HG03095 (cell line): ENCODE results near the gene PNPLA2.

Experiments used
- ATAC-seq: cut with Tn5 transposase; IDR thresholded peaks from one replicate; pipeline ENCODE4 v1.9.1; 2021; ENCODE audit warnings: moderate library complexity; ENCODE audit not compliant: unreplicated experiment

The PNPLA2 gene

DNA sequence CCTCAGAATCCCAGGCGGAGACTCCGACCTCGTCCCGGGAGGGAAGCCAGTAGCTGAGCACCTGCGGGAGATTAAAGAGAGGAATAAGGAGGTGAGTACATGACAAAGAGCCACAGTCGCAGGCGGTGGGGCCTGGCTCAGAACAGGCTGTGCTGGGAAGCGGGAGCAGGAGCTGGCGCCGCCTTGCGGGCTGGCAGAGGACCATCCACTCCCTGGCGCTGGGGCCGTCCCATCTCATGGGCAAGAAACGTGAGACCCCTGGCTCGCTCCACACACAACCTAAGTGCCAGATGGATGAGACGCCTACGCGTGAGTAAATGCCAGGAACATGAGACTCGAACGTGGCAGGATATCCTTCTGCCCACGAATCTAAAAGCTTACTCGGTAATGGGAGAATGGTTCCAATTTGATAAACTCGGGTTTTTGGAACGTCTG lies 35.1 kb upstream of the PNPLA2 start:
- ATAC-seq: no peak

DNA sequence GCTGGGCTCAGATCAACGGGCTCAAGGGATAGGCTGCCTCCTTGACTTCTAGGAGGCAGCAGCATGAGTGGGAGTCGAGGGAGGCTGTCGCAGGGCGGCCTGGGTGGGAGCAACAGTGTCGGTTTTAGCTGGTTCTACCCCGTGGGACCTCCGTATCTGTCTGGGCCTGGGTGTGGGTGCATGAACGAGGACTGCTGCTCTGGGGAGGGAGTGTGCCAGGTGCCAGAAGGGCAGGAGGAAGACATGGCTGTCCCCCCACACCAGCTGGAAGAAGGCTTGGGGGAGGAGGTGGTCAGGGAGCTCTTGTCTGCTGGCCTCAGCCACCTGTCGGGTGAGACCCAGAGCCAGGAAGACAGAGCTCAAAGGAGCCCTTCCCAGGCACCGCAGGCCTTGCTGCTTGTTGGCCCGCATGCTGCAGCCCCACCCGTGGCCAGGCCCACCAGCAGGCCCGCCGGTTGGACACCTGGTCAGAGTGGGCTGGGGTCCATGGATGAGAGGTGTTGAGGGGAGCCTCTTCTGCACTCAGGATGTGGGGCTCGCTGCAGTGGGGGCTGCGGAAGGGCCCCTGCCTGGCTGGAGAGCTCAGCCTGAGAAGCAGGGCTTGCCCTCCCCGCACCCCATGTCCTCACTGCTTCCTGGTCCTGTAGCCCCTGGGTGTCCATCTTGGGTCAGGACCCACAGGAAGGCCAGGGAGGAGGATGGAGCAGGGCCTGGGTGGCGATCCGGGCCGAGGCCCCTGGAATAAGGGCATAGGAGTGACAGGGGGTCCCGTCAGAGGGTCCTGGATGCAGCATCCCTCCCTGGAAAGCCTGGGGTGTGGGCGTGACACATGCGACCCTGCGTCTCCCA lies 32.3 kb upstream of the PNPLA2 start:
- ATAC-seq: no peak

- no peak for ATAC-seq
Observed at GRCh38 chr11:787084-787675, 31.5 kb upstream of the PNPLA2 start.

- ATAC-seq: no peak
Observed at GRCh38 chr11:788009-788640, 30.6 kb upstream of the PNPLA2 start.

DNA sequence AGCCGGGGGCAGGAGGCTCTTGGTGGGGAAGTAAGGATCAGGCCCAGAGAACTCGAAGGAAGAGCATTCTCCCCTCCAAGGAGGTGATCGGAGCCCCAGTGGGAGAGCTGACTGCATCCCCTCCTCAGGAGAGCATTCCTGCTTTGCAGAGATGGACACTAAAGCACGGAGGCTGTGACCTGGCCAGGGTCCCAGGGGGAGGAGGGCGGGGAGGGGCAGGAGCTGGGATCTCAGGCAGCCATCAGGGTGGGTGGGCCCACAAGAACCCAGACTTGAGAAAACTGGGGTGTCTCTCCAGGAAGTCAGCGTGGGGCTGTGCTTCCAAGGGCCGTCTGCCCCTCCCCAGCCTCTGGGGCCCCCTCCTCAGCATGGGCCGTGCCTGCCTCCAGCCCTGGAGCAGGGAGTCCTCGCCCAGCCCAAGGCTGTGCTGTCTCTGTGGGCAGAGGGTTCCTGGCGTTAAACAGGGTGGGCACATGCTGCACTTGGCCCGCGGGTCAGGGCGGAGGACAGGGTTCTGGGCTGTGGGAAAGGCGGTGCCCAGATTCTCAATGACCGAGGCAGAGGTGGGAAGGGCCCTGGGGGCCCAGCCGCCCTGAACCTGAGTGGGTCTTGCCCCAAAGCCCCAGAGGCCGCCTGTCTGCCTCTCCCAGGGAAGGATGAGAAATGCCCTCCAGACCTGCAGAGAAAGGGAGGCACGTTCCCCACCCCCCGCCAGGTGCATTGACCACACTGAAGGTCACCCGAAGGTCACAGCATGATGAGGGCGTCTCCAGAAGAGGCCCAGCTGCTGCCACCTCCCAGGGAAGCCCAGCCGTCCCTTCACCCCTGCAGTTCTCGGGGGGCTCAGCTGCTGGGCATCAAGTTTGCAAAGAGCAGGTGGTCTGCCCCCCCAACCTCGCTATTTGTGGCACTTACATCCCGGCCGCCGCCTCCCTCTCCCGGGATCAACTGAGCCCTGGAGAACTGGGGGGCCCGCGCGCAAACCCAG lies 29.5 kb upstream of the PNPLA2 start:
- ATAC-seq: no peak

- ATAC-seq: no peak
Observed at GRCh38 chr11:789943-790342, 28.8 kb upstream of the PNPLA2 start, which contains the start of gene CEND1. Gene CEND1 (minus strand): TSS chr11:790090. CDS start chr11:788576, 1,514 bp downstream.

DNA sequence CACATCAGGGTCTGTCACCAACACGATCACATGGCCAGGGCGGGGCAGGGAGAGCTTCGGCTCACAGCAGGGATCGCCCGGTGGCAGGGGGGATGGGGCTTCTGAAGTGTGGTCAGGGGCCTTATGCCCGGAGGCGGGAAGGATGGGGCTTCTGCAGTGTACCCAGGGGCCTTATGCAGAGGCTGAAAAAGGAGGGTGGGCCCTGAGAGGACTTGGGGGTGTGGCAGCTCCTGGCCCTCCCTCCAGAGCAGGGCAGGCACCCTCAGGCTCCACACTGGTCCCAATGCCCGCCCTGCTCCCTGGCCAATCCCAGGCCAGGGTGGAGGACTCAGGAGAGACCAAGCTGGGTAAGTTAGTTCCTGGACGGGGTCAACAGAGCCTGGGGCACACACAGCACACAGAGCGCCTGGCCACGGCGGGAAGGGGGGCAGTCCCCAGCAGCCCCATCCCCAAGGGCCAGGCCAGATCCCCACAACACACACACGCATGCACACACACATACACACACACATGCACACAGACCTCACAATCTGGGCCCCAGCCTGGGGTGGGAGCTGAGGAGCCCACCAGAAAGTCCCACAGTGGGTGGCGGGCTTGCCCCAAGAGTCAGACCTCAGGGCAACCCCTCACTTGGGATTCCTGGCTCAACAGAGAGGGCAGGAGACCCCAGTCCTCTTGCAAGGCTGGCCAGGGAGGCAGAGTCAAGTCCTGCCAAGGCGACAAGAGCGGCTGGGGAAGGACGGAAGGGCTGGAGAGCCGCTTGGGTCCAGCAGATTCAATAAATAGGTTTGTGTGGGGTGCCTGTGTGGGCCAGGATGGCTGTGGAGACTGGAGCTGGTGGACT lies 27.8 kb upstream of the PNPLA2 start:
- ATAC-seq: no peak

GRCh38 chr11:791658-792534 lies 26.8 kb upstream of the PNPLA2 start:
- ATAC-seq: no peak

DNA sequence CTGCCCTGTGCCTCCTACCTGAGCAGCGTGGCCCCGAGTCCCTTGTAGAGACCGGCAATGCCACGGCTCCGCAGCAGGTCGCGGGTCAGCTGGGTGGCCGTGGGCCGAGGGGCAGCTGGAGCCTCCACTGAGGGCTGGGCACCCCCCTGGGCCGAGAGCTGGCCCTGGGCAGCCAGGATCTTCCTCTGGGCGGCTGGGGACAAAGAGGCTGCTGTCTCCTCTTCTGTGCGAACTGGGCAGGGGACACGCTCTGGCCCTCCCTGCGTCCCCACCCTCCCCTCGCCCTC lies 26.2 kb upstream of the PNPLA2 start:
- no peak for ATAC-seq

GRCh38 chr11:792873-793272 lies 25.8 kb upstream of the PNPLA2 start:
- no peak for ATAC-seq

GRCh38 chr11:793556-793955 lies 25.2 kb upstream of the PNPLA2 start:
- no peak for ATAC-seq

GRCh38 chr11:794013-794765 lies 24.5 kb upstream of the PNPLA2 start:
- ATAC-seq: no peak

- no peak for ATAC-seq
Observed at GRCh38 chr11:794766-795633, 23.7 kb upstream of the PNPLA2 start.

- no peak for ATAC-seq
Observed at GRCh38 chr11:795634-796564, 22.8 kb upstream of the PNPLA2 start.

- ATAC-seq: no peak
Observed at GRCh38 chr11:796565-797295, 22.0 kb upstream of the PNPLA2 start.
